Measurements from ENCODE around the gene MTTP. TPM values are rescaled to one million over a fixed set of nuclear protein-coding genes. Genes with fewer than 3 reads are reported as not detected.

The MTTP gene
- polyA plus RNA-seq, 1 donor (not counting 4 experiments of a cell fraction or from before 2014, with no cell fraction given), result 0.05 TPM

DNA sequence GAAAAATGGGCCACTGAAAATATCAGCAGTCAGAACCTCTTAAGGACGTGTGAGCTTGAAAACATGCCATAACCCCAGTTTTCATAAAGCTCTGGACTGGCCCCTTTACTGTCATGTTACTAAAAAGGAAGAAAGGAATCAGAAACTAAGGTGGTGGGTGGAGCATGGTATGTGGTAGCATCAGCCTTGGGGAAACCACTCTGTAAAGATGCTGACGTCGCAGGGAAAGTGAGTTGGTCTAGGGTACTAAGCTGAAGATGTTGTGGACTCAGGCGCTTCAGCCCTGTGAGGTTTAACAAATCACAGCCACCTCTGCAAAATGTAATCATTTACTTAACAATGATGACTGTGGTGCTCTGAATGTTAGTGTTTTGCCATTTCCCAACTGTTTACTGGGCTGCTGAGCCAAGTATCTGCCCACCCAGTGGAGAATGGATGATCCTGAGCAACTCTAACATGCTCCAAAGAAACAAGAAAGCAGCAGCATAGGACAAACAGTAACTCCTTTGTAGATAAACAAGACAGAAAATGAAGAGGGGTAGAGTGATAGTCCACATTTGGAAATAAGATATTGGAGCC is 49.6 kb downstream of the MTTP start:
- DNase-seq (ENCODE audit: low read depth, low spot score) (no peak), FAIRE-seq (no peak)
- Histone ChIP-seq H3K9me1 (ENCODE audit: control insufficient read depth, extremely low read depth, insufficient read depth, low read length) (no peaks in the 10 kb centered on the region), H2AFZ (ENCODE audit: control insufficient read depth, low read length) (no peak overlapping the region), H3K27ac (ENCODE audit: control insufficient read depth, insufficient read depth, low read length) (no peak overlapping the region), H3K9ac (ENCODE audit: control insufficient read depth, extremely low read depth, insufficient read depth, low read length) (no peak overlapping the region), H3K79me2 (ENCODE audit: control insufficient read depth, insufficient read depth, low read length) (no peaks in the 10 kb centered on the region), H3K4me1 (ENCODE audit: control insufficient read depth, extremely low read depth, insufficient read depth, low read length) (no peaks in the 10 kb centered on the region), H3K4me3 (ENCODE audit: control insufficient read depth in 2 of 3, extremely low read depth in 1 of 3, insufficient read depth in 2 of 3, low read depth in 1 of 3, low read length in 3 of 3) (no peak overlapping the region), H3K27me3 (ENCODE audit: control insufficient read depth, extremely low read depth, insufficient read depth, low read length) (no peaks in the 10 kb centered on the region), H3K36me3 (ENCODE audit: control insufficient read depth in 2 of 2, extremely low read depth in 1 of 2, insufficient read depth in 2 of 2, low read length in 2 of 2) (no peaks in the 10 kb centered on the region), H4K20me1 (ENCODE audit: control insufficient read depth, extremely low read depth, insufficient read depth, low read length) (no peaks in the 10 kb centered on the region), H3K4me2 (ENCODE audit: control insufficient read depth, extremely low read depth, insufficient read depth, low read depth, low read length) (no peak overlapping the region), H3K9me3 (ENCODE audit: control insufficient read depth, low read depth, low read length) (no peaks in the 10 kb centered on the region)
- dilution Hi-C loops (cut with MboI; ENCODE audit: extremely low pct_ligation_motif_present, low sequenced_read_pairs), result no loop called here
- no peak for TF ChIP-seq EZH2 (IDR thresholded peaks at IDR 0.05; ENCODE audit: low read length)
- TF ChIP-seq, protein P1, sequence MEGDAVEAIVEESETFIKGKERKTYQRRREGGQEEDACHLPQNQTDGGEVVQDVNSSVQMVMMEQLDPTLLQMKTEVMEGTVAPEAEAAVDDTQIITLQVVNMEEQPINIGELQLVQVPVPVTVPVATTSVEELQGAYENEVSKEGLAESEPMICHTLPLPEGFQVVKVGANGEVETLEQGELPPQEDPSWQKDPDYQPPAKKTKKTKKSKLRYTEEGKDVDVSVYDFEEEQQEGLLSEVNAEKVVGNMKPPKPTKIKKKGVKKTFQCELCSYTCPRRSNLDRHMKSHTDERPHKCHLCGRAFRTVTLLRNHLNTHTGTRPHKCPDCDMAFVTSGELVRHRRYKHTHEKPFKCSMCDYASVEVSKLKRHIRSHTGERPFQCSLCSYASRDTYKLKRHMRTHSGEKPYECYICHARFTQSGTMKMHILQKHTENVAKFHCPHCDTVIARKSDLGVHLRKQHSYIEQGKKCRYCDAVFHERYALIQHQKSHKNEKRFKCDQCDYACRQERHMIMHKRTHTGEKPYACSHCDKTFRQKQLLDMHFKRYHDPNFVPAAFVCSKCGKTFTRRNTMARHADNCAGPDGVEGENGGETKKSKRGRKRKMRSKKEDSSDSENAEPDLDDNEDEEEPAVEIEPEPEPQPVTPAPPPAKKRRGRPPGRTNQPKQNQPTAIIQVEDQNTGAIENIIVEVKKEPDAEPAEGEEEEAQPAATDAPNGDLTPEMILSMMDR (optimal IDR thresholded peaks at IDR 0.05 in 1 of 3, IDR thresholded peaks at IDR 0.05 in 1 of 3, conservative IDR thresholded peaks at IDR 0.05 in 1 of 3; ENCODE audit: extremely low read depth in 1 of 3, insufficient read depth in 2 of 3, low read length in 3 of 3), result no peak

DNA sequence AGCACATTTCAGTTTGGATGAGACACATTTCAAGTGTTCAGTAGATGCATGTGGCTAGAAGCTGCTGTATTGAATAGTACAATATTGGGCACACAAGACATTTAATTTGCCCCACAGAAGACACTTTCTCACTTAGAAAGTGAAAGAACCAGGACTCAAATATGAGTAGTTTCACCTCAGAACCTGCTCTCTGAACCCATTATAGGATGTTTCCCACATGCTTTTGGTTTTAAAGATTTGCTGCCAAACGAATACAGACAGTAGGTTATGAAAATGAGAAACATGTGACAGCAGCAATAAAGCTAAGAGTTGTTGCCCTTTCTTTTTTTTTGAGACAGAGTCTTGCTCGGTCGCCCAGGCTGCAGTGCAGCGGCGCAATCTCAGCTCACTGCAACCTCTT is 50.7 kb downstream of the MTTP start:
- Histone ChIP-seq H3K4me3 (ENCODE audit: control insufficient read depth in 2 of 3, extremely low read depth in 1 of 3, insufficient read depth in 2 of 3, low read depth in 1 of 3, low read length in 3 of 3) (no peak overlapping the region), H3K4me1 (ENCODE audit: control insufficient read depth, extremely low read depth, insufficient read depth, low read length) (peaks cover 6% of the 10 kb centered on the region), H2AFZ (ENCODE audit: control insufficient read depth, low read length) (no peak overlapping the region), H3K79me2 (ENCODE audit: control insufficient read depth, insufficient read depth, low read length) (no peaks in the 10 kb centered on the region), H3K4me2 (ENCODE audit: control insufficient read depth, extremely low read depth, insufficient read depth, low read depth, low read length) (no peak overlapping the region), H3K36me3 (ENCODE audit: control insufficient read depth in 2 of 2, extremely low read depth in 1 of 2, insufficient read depth in 2 of 2, low read length in 2 of 2) (no peaks in the 10 kb centered on the region), H3K9me3 (ENCODE audit: control insufficient read depth, low read depth, low read length) (no peaks in the 10 kb centered on the region), H3K27me3 (ENCODE audit: control insufficient read depth, extremely low read depth, insufficient read depth, low read length) (no peaks in the 10 kb centered on the region), H3K9me1 (ENCODE audit: control insufficient read depth, extremely low read depth, insufficient read depth, low read length) (no peaks in the 10 kb centered on the region), H3K27ac (ENCODE audit: control insufficient read depth, insufficient read depth, low read length) (no peak overlapping the region), H4K20me1 (ENCODE audit: control insufficient read depth, extremely low read depth, insufficient read depth, low read length) (no peaks in the 10 kb centered on the region), H3K9ac (ENCODE audit: control insufficient read depth, extremely low read depth, insufficient read depth, low read length) (no peak overlapping the region)
- FAIRE-seq (no peak), DNase-seq (ENCODE audit: low read depth, low spot score) (no peak)
- dilution Hi-C loops (cut with MboI; ENCODE audit: extremely low pct_ligation_motif_present, low sequenced_read_pairs), result no loop called here
- TF ChIP-seq, protein P1 (optimal IDR thresholded peaks at IDR 0.05 in 1 of 3, IDR thresholded peaks at IDR 0.05 in 1 of 3, conservative IDR thresholded peaks at IDR 0.05 in 1 of 3; ENCODE audit: extremely low read depth in 1 of 3, insufficient read depth in 2 of 3, low read length in 3 of 3), result no peak
- TF ChIP-seq EZH2 (IDR thresholded peaks at IDR 0.05; ENCODE audit: low read length), result no peak

Measured in keratinocyte (primary cell).